Neural cell (in vitro differentiated cells): Measurements from ENCODE around the gene DDX51. TPM values are rescaled to one million over a fixed set of nuclear protein-coding genes. Genes with fewer than 3 reads are reported as not detected.
A peak's percentile ranks its signal among the peaks of the same experiment; 100 is the strongest.

Experiments used
- H2AFZ ChIP-seq: fragments of 200-600, 300-800 bp; sonication (generic), shearing (Covaris generic); 2 replicates; pipeline ENCODE4 v1.6.0; 2014; ENCODE audit warnings: low read depth, mild to moderate bottlenecking, antibody characterized with exemption, low read length, moderate library complexity
- H3F3A ChIP-seq: fragments of 200-600 bp; shearing (Covaris generic); 2 replicates; pipeline ENCODE4 v1.6.1; 2016; ENCODE audit warnings: mild to moderate bottlenecking, moderate library complexity, mixed read lengths, antibody characterized with exemption, low read length; ENCODE audit not compliant: insufficient read depth, poor library complexity, severe bottlenecking
- H3K27ac ChIP-seq: fragments of 200-600, 300-800 bp; sonication (generic), shearing (Covaris generic); 2 replicates; pipeline ENCODE4 v1.5.1; 2014; ENCODE audit warnings: mild to moderate bottlenecking, low read length, moderate library complexity
- H3K27me3 ChIP-seq: fragments of 300-800, 200-600 bp; sonication (generic), shearing (Covaris generic); 2 replicates; pipeline ENCODE4 v1.6.0; 2014; ENCODE audit warnings: mild to moderate bottlenecking, low read depth, low read length, moderate library complexity; ENCODE audit not compliant: insufficient read depth
- H3K36me3 ChIP-seq: fragments of 300-800, 200-600 bp; sonication (generic), shearing (Covaris generic); 2 replicates; pipeline ENCODE4 v1.5.1; 2014; ENCODE audit warnings: mild to moderate bottlenecking, antibody characterized with exemption, low read length, moderate library complexity; ENCODE audit not compliant: insufficient read depth
- H3K4me2 ChIP-seq: fragments of 300-800, 200-600 bp; sonication (generic), shearing (Covaris generic); 2 replicates; pipeline ENCODE4 v1.6.0; 2014; ENCODE audit warnings: mild to moderate bottlenecking, low read length
- H3K4me3 ChIP-seq: fragments of 300-800, 200-600 bp; sonication (generic), shearing (Covaris generic); 2 replicates; pipeline ENCODE4 v1.5.1; 2014; ENCODE audit warnings: mild to moderate bottlenecking, low read length, moderate library complexity
- H3K79me2 ChIP-seq: fragments of 200-600 bp; shearing (Covaris generic); replicated peaks from 2 replicates; pipeline ENCODE4 v1.6.0; 2014; ENCODE audit warnings: mild to moderate bottlenecking, low read length, moderate library complexity; ENCODE audit not compliant: insufficient read depth
- H3K9ac ChIP-seq: fragments of 300-800, 200-600 bp; sonication (generic), shearing (Covaris generic); 2 replicates; pipeline ENCODE4 v1.6.1; 2016; ENCODE audit warnings: mild to moderate bottlenecking, low read length, mixed read lengths
- H3K9me2 ChIP-seq: fragments of 200-600 bp; shearing (Covaris generic); 2 replicates; pipeline ENCODE4 v1.6.1; 2016; ENCODE audit warnings: mild to moderate bottlenecking, low read length, mixed read lengths; ENCODE audit not compliant: insufficient read depth
- H3K9me3 ChIP-seq: fragments of 200-600, 300-800 bp; sonication (generic), shearing (Covaris generic); 2 replicates; pipeline ENCODE4 v1.6.1; 2016; ENCODE audit warnings: mild to moderate bottlenecking, mixed run types, low read length, moderate library complexity, mixed read lengths
- H4K20me1 ChIP-seq: fragments of 200-600 bp; shearing (Covaris generic); 2 replicates; pipeline ENCODE4 v1.6.1; 2016; ENCODE audit warnings: mild to moderate bottlenecking, mixed run types; ENCODE audit not compliant: insufficient read depth
- EP300 ChIP-seq: fragments of 450-650 bp; conservative IDR thresholded peaks from 2 replicates; pipeline ENCODE4 v1.6.1; 2014; ENCODE audit warnings: antibody characterized with exemption, mild to moderate bottlenecking, moderate library complexity; ENCODE audit not compliant: poor library complexity, severe bottlenecking
- EZH2 ChIP-seq: fragments of 200-600, 300-800 bp; shearing (Covaris generic), sonication (generic); IDR thresholded peaks from 2 replicates; pipeline ENCODE4 v1.6.1; 2014; ENCODE audit warnings: antibody characterized with exemption, low read length, borderline replicate concordance, mild to moderate bottlenecking; ENCODE audit not compliant: insufficient read depth, poor library complexity, severe bottlenecking
- MXI1 ChIP-seq: fragments of 450-650 bp; conservative IDR thresholded peaks from 2 replicates; pipeline ENCODE4 v1.6.1; 2014; ENCODE audit warnings: antibody characterized with exemption, mild to moderate bottlenecking; ENCODE audit not compliant: poor library complexity, severe bottlenecking
- POLR2AphosphoS5 ChIP-seq: IDR thresholded peaks from 2 replicates; pipeline ENCODE4 v1.6.1; 2012
- RAD21 ChIP-seq: fragments of 450-650 bp; conservative IDR thresholded peaks from 2 replicates; pipeline ENCODE4 v1.6.1; 2014; ENCODE audit warnings: antibody characterized with exemption, mild to moderate bottlenecking, moderate library complexity
- SMC3 ChIP-seq: fragments of 450-650 bp; conservative IDR thresholded peaks from 2 replicates; pipeline ENCODE4 v1.6.1; 2014; ENCODE audit warnings: antibody characterized with exemption, mild to moderate bottlenecking, moderate library complexity; ENCODE audit not compliant: poor library complexity
- TAF1 ChIP-seq: IDR thresholded peaks from 2 replicates; pipeline ENCODE4 v1.6.1; 2012; ENCODE audit warnings: low read depth
- polyA plus RNA-seq: library from polyadenylated mRNA; depleted of rRNA; stranded (reverse); fragments of >200 nt; gene quantifications from 2 replicates; pipeline ENCODE4 v1.2.3, GENCODE V29; 2014
- TF ChIP-seq, protein P1 (sequence below): IDR thresholded peaks from 2 replicates; pipeline ENCODE4 v1.6.1; 2012; ENCODE audit warnings: borderline replicate concordance
- TF ChIP-seq, protein P2 (sequence below): fragments of 450-650 bp; IDR thresholded peaks from 2 replicates; pipeline ENCODE4 v1.5.1; 2014; ENCODE audit warnings: antibody characterized with exemption, mild to moderate bottlenecking, moderate library complexity; ENCODE audit not compliant: poor library complexity, severe bottlenecking

Gene DDX51
- polyA plus RNA-seq, 1 donor from 2014 or later, result 17.6 TPM

DNA sequence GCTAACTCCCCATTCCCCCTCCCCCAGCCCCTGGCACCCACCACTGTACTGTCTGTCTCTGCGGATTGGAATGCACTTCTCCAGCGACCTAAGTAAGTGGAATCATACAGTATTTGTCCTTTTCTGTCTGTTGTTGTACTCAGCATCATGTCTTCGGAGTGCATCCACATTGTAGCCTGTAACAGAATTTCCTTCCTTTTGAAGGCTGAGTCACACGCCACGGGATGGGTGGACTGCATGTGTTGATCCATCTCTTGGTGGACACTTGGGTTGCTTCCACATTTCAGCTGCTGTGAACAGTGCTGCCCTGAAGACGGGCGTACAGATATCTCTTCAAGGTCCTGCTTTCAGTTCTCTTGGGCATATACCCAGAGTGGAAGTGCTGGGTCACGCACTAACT lies 34.4 kb downstream of the DDX51 start:
- Histone ChIP-seq H3K27me3 (no peaks in the 10 kb centered on the region), H4K20me1 (no peaks in the 10 kb centered on the region), H2AFZ (no peak overlapping the region), H3K36me3 (no peaks in the 10 kb centered on the region), H3K4me3 (no peak overlapping the region), H3K9me3 (no peaks in the 10 kb centered on the region), H3K4me2 (no peak overlapping the region), H3K79me2 (no peaks in the 10 kb centered on the region), H3K27ac (no peak overlapping the region), H3F3A (no peaks in the 10 kb centered on the region), H3K9ac (no peak overlapping the region), H3K9me2 (no peaks in the 10 kb centered on the region)
- TF ChIP-seq, protein P1, sequence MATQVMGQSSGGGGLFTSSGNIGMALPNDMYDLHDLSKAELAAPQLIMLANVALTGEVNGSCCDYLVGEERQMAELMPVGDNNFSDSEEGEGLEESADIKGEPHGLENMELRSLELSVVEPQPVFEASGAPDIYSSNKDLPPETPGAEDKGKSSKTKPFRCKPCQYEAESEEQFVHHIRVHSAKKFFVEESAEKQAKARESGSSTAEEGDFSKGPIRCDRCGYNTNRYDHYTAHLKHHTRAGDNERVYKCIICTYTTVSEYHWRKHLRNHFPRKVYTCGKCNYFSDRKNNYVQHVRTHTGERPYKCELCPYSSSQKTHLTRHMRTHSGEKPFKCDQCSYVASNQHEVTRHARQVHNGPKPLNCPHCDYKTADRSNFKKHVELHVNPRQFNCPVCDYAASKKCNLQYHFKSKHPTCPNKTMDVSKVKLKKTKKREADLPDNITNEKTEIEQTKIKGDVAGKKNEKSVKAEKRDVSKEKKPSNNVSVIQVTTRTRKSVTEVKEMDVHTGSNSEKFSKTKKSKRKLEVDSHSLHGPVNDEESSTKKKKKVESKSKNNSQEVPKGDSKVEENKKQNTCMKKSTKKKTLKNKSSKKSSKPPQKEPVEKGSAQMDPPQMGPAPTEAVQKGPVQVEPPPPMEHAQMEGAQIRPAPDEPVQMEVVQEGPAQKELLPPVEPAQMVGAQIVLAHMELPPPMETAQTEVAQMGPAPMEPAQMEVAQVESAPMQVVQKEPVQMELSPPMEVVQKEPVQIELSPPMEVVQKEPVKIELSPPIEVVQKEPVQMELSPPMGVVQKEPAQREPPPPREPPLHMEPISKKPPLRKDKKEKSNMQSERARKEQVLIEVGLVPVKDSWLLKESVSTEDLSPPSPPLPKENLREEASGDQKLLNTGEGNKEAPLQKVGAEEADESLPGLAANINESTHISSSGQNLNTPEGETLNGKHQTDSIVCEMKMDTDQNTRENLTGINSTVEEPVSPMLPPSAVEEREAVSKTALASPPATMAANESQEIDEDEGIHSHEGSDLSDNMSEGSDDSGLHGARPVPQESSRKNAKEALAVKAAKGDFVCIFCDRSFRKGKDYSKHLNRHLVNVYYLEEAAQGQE, result no peak
- no peak for TF ChIP-seq RAD21
- no peak for TF ChIP-seq EZH2
- TF ChIP-seq MXI1, result no peak
- TF ChIP-seq POLR2AphosphoS5, result no peak
- no peak for TF ChIP-seq EP300
- TF ChIP-seq TAF1, result no peak
- no peak for TF ChIP-seq SMC3
- TF ChIP-seq, protein P2, sequence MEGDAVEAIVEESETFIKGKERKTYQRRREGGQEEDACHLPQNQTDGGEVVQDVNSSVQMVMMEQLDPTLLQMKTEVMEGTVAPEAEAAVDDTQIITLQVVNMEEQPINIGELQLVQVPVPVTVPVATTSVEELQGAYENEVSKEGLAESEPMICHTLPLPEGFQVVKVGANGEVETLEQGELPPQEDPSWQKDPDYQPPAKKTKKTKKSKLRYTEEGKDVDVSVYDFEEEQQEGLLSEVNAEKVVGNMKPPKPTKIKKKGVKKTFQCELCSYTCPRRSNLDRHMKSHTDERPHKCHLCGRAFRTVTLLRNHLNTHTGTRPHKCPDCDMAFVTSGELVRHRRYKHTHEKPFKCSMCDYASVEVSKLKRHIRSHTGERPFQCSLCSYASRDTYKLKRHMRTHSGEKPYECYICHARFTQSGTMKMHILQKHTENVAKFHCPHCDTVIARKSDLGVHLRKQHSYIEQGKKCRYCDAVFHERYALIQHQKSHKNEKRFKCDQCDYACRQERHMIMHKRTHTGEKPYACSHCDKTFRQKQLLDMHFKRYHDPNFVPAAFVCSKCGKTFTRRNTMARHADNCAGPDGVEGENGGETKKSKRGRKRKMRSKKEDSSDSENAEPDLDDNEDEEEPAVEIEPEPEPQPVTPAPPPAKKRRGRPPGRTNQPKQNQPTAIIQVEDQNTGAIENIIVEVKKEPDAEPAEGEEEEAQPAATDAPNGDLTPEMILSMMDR, result no peak

DNA sequence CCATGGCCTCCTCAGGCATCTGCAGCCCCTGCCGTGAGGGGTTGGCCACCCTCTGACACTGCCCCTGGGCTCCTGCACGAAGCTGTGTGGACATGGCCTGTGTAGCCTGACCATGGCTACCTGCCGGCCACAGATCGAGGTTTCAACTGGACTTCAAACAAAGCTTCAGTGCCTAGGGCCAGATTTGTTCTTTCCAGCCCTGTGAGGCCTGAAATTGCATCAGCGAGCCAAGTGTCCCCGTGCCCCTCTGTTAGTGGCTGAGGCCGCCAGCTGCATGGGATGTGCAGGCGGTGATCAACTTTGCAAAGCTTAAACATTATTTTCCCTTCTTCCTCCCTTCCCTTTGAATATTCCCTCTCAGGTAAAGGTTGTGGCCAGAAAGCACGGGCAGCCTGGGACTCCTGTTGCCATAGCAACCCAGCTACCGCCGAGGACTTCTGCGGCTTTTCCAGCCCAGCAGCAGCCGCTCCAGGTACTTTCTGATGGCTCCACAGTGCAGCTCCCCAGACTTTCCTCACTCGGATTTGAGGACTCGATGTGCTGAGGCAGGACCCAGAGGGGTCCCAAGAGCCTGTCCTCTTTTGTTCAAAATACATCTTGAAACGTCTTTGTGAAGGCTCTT lies 35.8 kb downstream of the DDX51 start:
- H3K4me2 ChIP-seq, result no peak overlapping the region
- no peaks in the 10 kb centered on the region for H3K27me3 ChIP-seq
- peak overlapping the region; percentile 32 for H3K9ac ChIP-seq
- no peak overlapping the region for H2AFZ ChIP-seq
- H3K36me3 ChIP-seq, result no peaks in the 10 kb centered on the region
- no peaks in the 10 kb centered on the region for H3K9me3 ChIP-seq
- H3F3A ChIP-seq, result no peaks in the 10 kb centered on the region
- peak overlapping the region; percentile 25 for H3K4me3 ChIP-seq
- peak overlapping the region; percentile 25 for H3K27ac ChIP-seq
- TF ChIP-seq RAD21 (no peak), SMC3 (no peak), EP300 (no peak)
- TF ChIP-seq, protein P2, result no peak
- H4K20me1 ChIP-seq, result no peaks in the 10 kb centered on the region
- H3K79me2 ChIP-seq, result no peaks in the 10 kb centered on the region
- H3K9me2 ChIP-seq, result no peaks in the 10 kb centered on the region
